ENCODE measurements around the gene SMIM13. TPM values are rescaled to one million over a fixed set of nuclear protein-coding genes. Genes with fewer than 3 reads are reported as not detected.

Gene SMIM13
- total RNA-seq, 1 experiment from 2014 or later, result 15.7 TPM

DNA sequence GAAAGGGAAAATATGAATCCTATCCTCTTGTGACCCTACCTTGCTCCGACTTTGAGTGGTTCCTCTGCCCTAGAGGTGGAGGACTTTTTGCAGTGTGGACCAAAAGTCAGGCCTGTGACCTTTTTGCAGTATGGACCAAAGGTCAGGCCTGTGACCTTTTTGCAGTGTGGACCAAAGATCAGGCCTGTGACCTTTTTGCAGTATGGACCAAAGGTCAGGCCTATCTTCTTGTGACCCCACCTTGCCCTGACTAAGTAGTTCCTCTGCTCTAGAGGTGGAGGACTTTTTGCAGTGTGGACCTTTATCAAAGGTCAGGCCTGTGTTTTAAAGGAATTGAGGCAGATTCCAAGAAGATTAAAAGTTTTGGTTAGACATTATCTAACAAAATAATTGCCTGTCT lies 28.7 kb downstream of the SMIM13 start:
- ATAC-seq (no peak), DNase-seq (ENCODE audit: low read depth, low spot score) (no peak)
- Histone ChIP-seq H3K27ac (ENCODE audit: low read depth, low read length) (no peak overlapping the region), H3K9me3 (ENCODE audit: control insufficient read depth in 1 of 2, insufficient read depth in 1 of 2, low read depth in 1 of 2, low read length in 2 of 2) (no peaks in the 10 kb centered on the region), H3K27me3 (ENCODE audit: insufficient read depth, low read length) (no peaks in the 10 kb centered on the region), H3K36me3 (ENCODE audit: control insufficient read depth in 1 of 2, insufficient read depth in 2 of 2, low read length in 2 of 2) (no peaks in the 10 kb centered on the region), H2AFZ (ENCODE audit: low read depth, low read length, poor library complexity, severe bottlenecking) (no peak overlapping the region), H3K9ac (ENCODE audit: low read length) (no peak overlapping the region), H3K4me1 (ENCODE audit: control insufficient read depth in 1 of 2, insufficient read depth in 2 of 2, low read length in 2 of 2) (peaks cover 10 to 17% of the 10 kb centered on the region in 2 experiments), H4K20me1 (ENCODE audit: insufficient read depth) (peaks cover 3% of the 10 kb centered on the region; the same call in 1 of the 2 replicates), H3K4me2 (ENCODE audit: low read length) (no peak overlapping the region), H3K79me2 (ENCODE audit: insufficient read depth, low read length) (peaks cover 78% of the 10 kb centered on the region), H3K4me3 (replicated peaks in 1 of 2; ENCODE audit: low read depth in 1 of 2, low read length in 2 of 2) (no peak overlapping the region), H3K9me2 (ENCODE audit: insufficient read depth) (no peaks in the 10 kb centered on the region)
- intact Hi-C loops (cut with micrococcal nuclease), result no loop called here
- ChIA-PET POLR2A (no interaction called here), CTCF (no interaction called here), RAD21 (ENCODE audit: low non-redundant PET in 1 of 2, low total read pairs in 2 of 2, uncharacterized antibody in 2 of 2, unreplicated experiment in 2 of 2) (no interaction called here)
- BruUV-seq (replicated peaks), result no TSS peak
- TF ChIP-seq EZH2 (IDR thresholded peaks at IDR 0.05) (no peak), EZH2phosphoT487 (IDR thresholded peaks at IDR 0.05; ENCODE audit: borderline replicate concordance) (no peak), ZNF274 (IDR thresholded peaks at IDR 0.05; ENCODE audit: low read depth, low read length) (no peak), SIN3A (IDR thresholded peaks at IDR 0.05; ENCODE audit: low read depth) (no peak), SP1 (IDR thresholded peaks at IDR 0.05; ENCODE audit: low read depth) (no peak), SRF (IDR thresholded peaks at IDR 0.05; ENCODE audit: low read depth) (no peak)

DNA sequence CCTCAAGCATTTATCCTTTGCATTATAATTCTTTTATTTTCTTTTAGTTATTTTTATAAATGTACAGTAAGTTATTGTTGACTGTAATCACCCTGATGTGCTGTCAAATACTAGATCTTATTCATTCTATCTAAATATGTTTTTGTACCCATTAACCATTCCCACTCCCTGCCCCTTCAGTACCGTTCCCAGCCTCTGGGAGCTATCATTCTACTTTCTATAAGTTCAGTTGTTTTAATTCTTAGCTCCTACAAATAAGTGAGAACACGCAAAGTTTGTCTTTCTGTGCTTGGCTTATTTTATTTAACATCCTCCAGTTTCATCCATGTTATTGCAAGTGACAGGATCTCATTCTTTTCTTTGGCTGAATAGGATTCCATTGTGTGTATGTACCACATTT lies 30.3 kb downstream of the SMIM13 start:
- Histone ChIP-seq H4K20me1 (ENCODE audit: insufficient read depth) (peaks cover 3% of the 10 kb centered on the region; the same call in 1 of the 2 replicates), H3K79me2 (ENCODE audit: insufficient read depth, low read length) (peaks cover 73% of the 10 kb centered on the region), H3K4me3 (replicated peaks in 1 of 2; ENCODE audit: low read depth in 1 of 2, low read length in 2 of 2) (no peak overlapping the region), H3K27me3 (ENCODE audit: insufficient read depth, low read length) (no peaks in the 10 kb centered on the region), H3K9me3 (ENCODE audit: control insufficient read depth in 1 of 2, insufficient read depth in 1 of 2, low read depth in 1 of 2, low read length in 2 of 2) (no peaks in the 10 kb centered on the region), H3K4me1 (ENCODE audit: control insufficient read depth in 1 of 2, insufficient read depth in 2 of 2, low read length in 2 of 2) (peaks cover 10 to 17% of the 10 kb centered on the region in 2 experiments), H2AFZ (ENCODE audit: low read depth, low read length, poor library complexity, severe bottlenecking) (no peak overlapping the region), H3K9ac (ENCODE audit: low read length) (no peak overlapping the region), H3K9me2 (ENCODE audit: insufficient read depth) (no peaks in the 10 kb centered on the region), H3K36me3 (ENCODE audit: control insufficient read depth in 1 of 2, insufficient read depth in 2 of 2, low read length in 2 of 2) (no peaks in the 10 kb centered on the region), H3K4me2 (ENCODE audit: low read length) (no peak overlapping the region), H3K27ac (ENCODE audit: low read depth, low read length) (no peak overlapping the region)
- intact Hi-C loops (cut with micrococcal nuclease), result no loop called here
- ChIA-PET POLR2A (no interaction called here), RAD21 (ENCODE audit: low non-redundant PET in 1 of 2, low total read pairs in 2 of 2, uncharacterized antibody in 2 of 2, unreplicated experiment in 2 of 2) (no interaction called here), CTCF (interaction anchor here (1.5 kb wide), 1 partner anchor 30 kb away, joined by 4 read pairs; the partner anchor contains the start of gene SMIM13)
- TF ChIP-seq CTCF (IDR thresholded peaks at IDR 0.05 in 2 of 3, conservative IDR thresholded peaks at IDR 0.05 in 1 of 3; ENCODE audit: borderline replicate concordance in 1 of 3, insufficient read depth in 1 of 3, low read depth in 2 of 3, low read length in 2 of 3) (peak in 2 of 3 experiments; percentile 35 to 44; a peak in 4 of 6 replicates), ZNF274 (IDR thresholded peaks at IDR 0.05; ENCODE audit: low read depth, low read length) (no peak)
- peak; percentile 50; the same call in 1 of the 2 replicates for ATAC-seq
- no peak for DNase-seq (ENCODE audit: low read depth, low spot score)
- BruUV-seq (replicated peaks), result no TSS peak

All from HCT116 (cell line).